Esophagus (tissue), 2 donors: ENCODE measurements around the gene BMI1. TPM values are rescaled to one million over a fixed set of nuclear protein-coding genes. Genes with fewer than 3 reads are reported as not detected.

Source experiments
- H3K27ac ChIP-seq, 2 donors: one replicate each; pipeline ENCODE4 v1.5.1; 2013; ENCODE audit warnings: low read depth in 2 of 2, mild to moderate bottlenecking in 2 of 2, inconsistent platforms in 1 of 2, low read length in 1 of 2, moderate library complexity in 1 of 2
- H3K27me3 ChIP-seq, 2 donors: one replicate each; pipeline ENCODE4 v1.6.1; 2013; ENCODE audit warnings: low read length in 2 of 2, control low read depth in 1 of 2, mild to moderate bottlenecking in 1 of 2; ENCODE audit not compliant: insufficient read depth in 2 of 2, control insufficient read depth in 1 of 2
- H3K36me3 ChIP-seq, 2 donors: one replicate each; pipeline ENCODE4 v1.6.1; 2013; ENCODE audit warnings: low read length in 1 of 2; ENCODE audit not compliant: control insufficient read depth in 2 of 2, insufficient read depth in 2 of 2
- H3K4me1 ChIP-seq, 2 donors: one replicate each; pipeline ENCODE4 v1.6.1; 2013; ENCODE audit warnings: low read length in 1 of 2; ENCODE audit not compliant: control insufficient read depth in 2 of 2, insufficient read depth in 2 of 2
- H3K4me3 ChIP-seq, 2 donors: one replicate each; pipeline ENCODE4 v1.5.1; 2013; ENCODE audit warnings: low read length in 2 of 2, mild to moderate bottlenecking in 2 of 2, low read depth in 1 of 2, moderate library complexity in 1 of 2
- H3K9me3 ChIP-seq, 2 donors: one replicate each; pipeline ENCODE4 v1.6.1; 2013; ENCODE audit warnings: mild to moderate bottlenecking in 2 of 2, low read depth in 1 of 2, low read length in 1 of 2, moderate library complexity in 1 of 2; ENCODE audit not compliant: control insufficient read depth in 2 of 2, insufficient read depth in 1 of 2
- WGBS, 2 donors: extraction: QIAGEN DNeasy Blood & Tissue Kit; methylation state at CpG; one replicate each; pipeline ENCODE4 v1.1.7; 2013; 5-methylcytosine and 5-hydroxymethylcytosine counted together
- polyA plus RNA-seq, 2 donors: library from polyadenylated mRNA; stranded (reverse); fragments of 200-250 nt; gene quantifications; one replicate each; pipeline ENCODE4 v1.2.3, GENCODE V29; 2013
- donor health status: healthy with polysubstance abuse.
- donor health status: Bipolar disorder and iron deficiency.

The BMI1 gene
- polyA plus RNA-seq, 2 donors = 9.8 to 11.3 TPM

DNA sequence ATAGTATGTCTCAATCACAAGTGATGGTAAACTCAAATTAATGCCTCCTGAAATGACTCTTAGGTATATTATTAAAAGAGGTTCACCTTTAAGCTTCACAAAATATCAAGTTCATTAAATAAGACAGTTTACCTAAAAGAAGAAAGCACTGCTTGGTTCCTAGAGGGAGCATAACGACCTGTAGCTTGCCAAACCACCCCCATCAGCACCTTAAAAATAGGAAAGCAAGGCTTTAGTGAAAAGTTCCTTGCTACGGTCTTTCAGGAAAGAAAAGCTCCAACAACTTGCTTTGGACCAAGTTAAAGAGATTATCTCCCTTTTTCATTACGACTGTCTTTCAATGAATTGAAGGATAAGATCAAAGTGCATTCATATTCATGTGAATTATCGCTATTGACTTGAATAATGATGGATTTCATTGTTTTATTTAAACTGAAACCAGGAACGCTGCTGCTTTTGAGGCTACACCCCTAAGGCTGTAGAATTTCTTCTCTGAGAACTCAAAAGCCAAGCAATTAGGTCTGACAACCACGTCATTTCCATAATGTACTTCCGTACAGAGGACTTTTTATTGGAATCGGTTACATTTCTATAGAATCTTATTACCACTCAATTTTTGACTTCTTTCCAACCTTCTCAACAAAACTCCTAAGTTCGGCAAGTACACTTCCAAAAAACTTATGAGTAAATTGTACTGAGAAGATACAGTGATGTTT, 17.4 kb downstream of the BMI1 start:
- no peaks in the 10 kb centered on the region for H3K36me3 ChIP-seq
- peaks cover 0 to 25% of the 10 kb centered on the region in 2 donors for H3K27me3 ChIP-seq
- peaks cover 3 to 15% of the 10 kb centered on the region in 2 donors for H3K4me1 ChIP-seq
- H3K4me3 ChIP-seq = no peak overlapping the region
- no peak overlapping the region for H3K27ac ChIP-seq
- 22 to 30% methylated on average over 9 of the region's 9 CpGs for WGBS, 2 donors
- H3K9me3 ChIP-seq = peaks cover 0 to 3% of the 10 kb centered on the region in 2 donors

GRCh38 chr10:22338931-22339330, 18.0 kb downstream of the BMI1 start:
- Histone ChIP-seq H3K4me1 (peaks cover 3 to 15% of the 10 kb centered on the region in 2 donors), H3K27me3 (peaks cover 0 to 25% of the 10 kb centered on the region in 2 donors), H3K27ac (no peak overlapping the region), H3K4me3 (no peak overlapping the region), H3K36me3 (no peaks in the 10 kb centered on the region), H3K9me3 (peaks cover 0 to 3% of the 10 kb centered on the region in 2 donors)

- Histone ChIP-seq H3K9me3 (no peaks in the 10 kb centered on the region), H3K27ac (no peak overlapping the region), H3K4me1 (peaks cover 3 to 11% of the 10 kb centered on the region in 2 donors), H3K4me3 (peak overlapping the region in 1 of 2 donors; percentile 91), H3K36me3 (no peaks in the 10 kb centered on the region), H3K27me3 (peaks cover 0 to 24% of the 10 kb centered on the region in 2 donors)
- WGBS, 2 donors = 1% methylated on average over 13 of the region's 13 CpGs
Observed at GRCh38 chr10:22339761-22340328, 18.9 kb downstream of the BMI1 start.

DNA sequence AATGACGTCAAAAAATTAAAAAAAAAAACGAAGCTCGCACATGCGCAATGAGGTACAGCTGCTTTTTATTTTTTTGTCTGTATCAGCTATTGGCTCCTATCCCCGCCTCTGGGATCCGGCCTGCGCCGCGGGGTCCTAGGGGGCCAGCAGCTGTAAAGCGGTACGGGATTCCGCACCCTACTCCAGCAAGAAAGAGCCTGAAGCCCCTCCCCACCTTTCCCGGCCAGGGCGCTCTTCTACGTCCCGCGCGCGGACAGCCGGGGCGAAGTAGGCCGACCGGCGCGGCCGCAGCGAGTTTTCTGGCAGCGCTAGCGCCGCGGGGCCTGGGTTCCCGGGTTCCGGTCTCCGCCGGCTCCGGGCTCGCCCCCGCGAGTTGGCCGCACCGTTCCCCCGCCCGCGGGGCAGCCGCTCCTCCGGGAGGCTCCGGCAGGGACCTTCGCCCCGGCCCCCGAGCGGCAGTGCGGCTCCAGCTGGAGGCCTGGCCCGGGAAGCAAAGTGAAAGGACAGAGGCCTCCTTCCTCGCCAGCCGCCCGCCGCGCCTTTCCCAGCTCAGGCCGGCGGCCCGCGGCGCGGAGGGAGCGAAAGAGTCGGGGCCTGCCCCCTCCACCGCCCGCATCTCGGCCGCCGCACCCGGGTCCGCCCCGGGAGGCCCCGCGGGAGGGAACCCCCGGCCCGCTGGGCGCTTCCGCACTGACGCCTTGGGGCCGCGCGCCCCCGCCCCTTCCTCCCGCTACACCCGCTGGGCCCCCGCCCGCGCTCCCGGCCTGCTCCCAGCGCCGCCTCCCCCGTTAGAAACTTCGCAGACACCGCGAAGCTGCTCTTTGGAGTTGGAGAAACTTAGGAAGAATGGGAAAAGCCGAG, 19.7 kb downstream of the BMI1 start:
- Histone ChIP-seq H3K27me3 (peaks cover 0 to 29% of the 10 kb centered on the region in 2 donors), H3K36me3 (no peaks in the 10 kb centered on the region), H3K9me3 (peaks cover 0 to 7% of the 10 kb centered on the region in 2 donors), H3K27ac (peak overlapping the region; percentile 88 to 90), H3K4me1 (peaks cover 3 to 18% of the 10 kb centered on the region in 2 donors), H3K4me3 (peak overlapping the region; percentile 81 to 91)
- 1% methylated on average over 71 to 98 of the region's 98 CpGs for WGBS, 2 donors

DNA sequence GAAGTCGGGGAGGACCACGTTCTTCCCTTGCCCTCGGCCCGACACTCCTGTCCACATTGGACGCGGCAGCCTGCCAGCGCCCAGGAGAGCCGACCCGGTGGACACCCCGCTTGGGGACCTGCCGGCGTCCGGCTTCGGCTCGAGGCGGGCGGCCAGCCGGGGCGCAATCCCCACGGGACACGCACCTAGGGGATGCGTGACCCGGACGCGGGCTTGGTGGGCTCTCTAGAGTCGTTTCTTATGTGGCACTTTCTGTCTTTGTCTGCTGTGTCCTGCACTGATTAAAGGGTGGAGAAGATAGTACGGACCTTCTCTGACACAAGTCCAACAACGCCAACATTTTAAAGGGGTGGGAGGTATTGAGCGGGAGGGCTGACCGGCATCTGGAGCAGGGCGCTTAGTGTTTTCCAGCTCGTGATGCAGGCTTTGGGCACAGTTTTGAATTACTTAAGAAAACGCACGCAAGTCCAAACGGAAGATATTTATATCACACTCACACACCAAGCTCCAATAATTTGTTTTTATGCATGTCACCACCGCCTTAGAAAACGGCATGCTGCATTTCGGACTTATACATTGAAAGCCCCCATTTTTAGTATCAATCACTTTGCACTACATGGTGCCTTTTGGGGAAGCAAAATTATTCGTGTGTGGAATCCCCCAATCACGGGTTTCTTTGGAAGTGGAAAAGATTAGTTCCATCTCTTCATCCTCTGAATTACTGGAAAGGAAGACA, 20.5 kb downstream of the BMI1 start:
- Histone ChIP-seq H3K27me3 (peaks cover 0 to 27% of the 10 kb centered on the region in 2 donors), H3K9me3 (peaks cover 0 to 13% of the 10 kb centered on the region in 2 donors), H3K36me3 (no peaks in the 10 kb centered on the region), H3K27ac (peak overlapping the region in 1 of 2 donors; percentile 90), H3K4me3 (peak overlapping the region; percentile 81 to 91), H3K4me1 (peaks cover 3 to 11% of the 10 kb centered on the region in 2 donors)
- 3 to 6% methylated on average over 40 of the region's 40 CpGs for WGBS, 2 donors

DNA sequence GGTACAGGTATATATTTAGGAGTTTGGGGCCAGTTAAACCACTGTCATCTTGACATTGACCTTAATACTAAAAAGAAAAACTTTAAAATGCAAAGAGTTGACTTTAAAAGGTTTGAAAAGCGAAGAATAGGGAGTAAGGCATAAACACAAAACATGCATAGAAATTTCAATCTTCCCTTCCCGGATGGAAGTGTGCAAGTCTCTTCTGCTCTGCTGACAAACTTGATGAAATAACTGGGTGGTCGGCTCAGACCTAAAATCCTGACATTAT, 21.0 kb downstream of the BMI1 start:
- Histone ChIP-seq H3K27me3 (peaks cover 0 to 24% of the 10 kb centered on the region in 2 donors), H3K4me3 (no peak overlapping the region), H3K9me3 (peaks cover 0 to 13% of the 10 kb centered on the region in 2 donors), H3K36me3 (no peaks in the 10 kb centered on the region), H3K27ac (no peak overlapping the region), H3K4me1 (peaks cover 3 to 7% of the 10 kb centered on the region in 2 donors)
- 52 to 60% methylated on average over 3 of the region's 3 CpGs for WGBS, 2 donors

GRCh38 chr10:22342421-22342820, 21.5 kb downstream of the BMI1 start:
- Histone ChIP-seq H3K4me1 (peaks cover 3 to 7% of the 10 kb centered on the region in 2 donors), H3K27me3 (peaks cover 0 to 24% of the 10 kb centered on the region in 2 donors), H3K9me3 (peaks cover 0 to 13% of the 10 kb centered on the region in 2 donors), H3K4me3 (no peak overlapping the region), H3K36me3 (no peaks in the 10 kb centered on the region), H3K27ac (no peak overlapping the region)
- WGBS, 2 donors = 51 to 53% methylated on average over 3 of the region's 3 CpGs

DNA sequence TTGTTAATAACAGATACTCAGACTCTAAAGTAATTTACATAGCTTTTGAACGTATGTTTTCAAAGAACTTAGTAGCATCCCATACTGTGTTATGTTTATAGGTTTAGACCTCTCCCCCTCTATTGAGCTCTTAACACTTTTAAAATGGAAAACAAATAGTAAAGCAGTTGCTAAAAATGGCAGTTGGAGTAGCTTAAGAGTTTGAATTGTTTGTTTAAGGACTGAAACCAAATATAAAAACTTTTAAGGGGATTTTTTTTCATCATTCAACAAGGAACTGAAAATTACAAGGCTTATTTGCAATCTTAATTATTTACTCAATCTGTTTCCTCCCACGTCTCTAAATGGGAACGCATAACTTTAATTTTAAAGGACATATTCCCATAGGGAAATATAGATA, 22.8 kb downstream of the BMI1 start:
- WGBS, 2 donors = 31 to 36% methylated on average over 3 of the region's 3 CpGs
- peaks cover 0 to 22% of the 10 kb centered on the region in 2 donors for H3K27me3 ChIP-seq

GRCh38 chr10:22344249-22344648, 23.4 kb downstream of the BMI1 start:
- Histone ChIP-seq H3K4me1 (peaks cover 3 to 7% of the 10 kb centered on the region in 2 donors), H3K4me3 (no peak overlapping the region), H3K9me3 (peaks cover 0 to 13% of the 10 kb centered on the region in 2 donors), H3K27ac (no peak overlapping the region), H3K27me3 (peaks cover 0 to 22% of the 10 kb centered on the region in 2 donors), H3K36me3 (no peaks in the 10 kb centered on the region)
- 32 to 46% methylated on average over 1 of the region's 1 CpG for WGBS, 2 donors

More for the DNA sequence above, 22.8 kb downstream of the BMI1 start:
- H3K36me3 ChIP-seq = no peaks in the 10 kb centered on the region
- H3K4me1 ChIP-seq = peaks cover 3 to 7% of the 10 kb centered on the region in 2 donors
- H3K4me3 ChIP-seq = no peak overlapping the region
- H3K9me3 ChIP-seq = peaks cover 0 to 13% of the 10 kb centered on the region in 2 donors
- no peak overlapping the region for H3K27ac ChIP-seq
